Left hindlimb (tissue), 1 donor: ENCODE data around the gene HDGF.

Source experiments
- DNase-seq: peaks from one replicate; pipeline ENCODE4 v3.0.0-alpha.2; 2018

HDGF gene

GRCh38 chr1:156693848-156694689 is 57.4 kb downstream of the HDGF start:
- DNase-seq = no peak

- DNase-seq = no peak
These were observed 58.3 kb downstream of the HDGF start for GRCh38 chr1:156692925-156693847.

- DNase-seq = no peak
These were observed 59.0 kb downstream of the HDGF start for GRCh38 chr1:156692441-156692924.
